ENCODE results near the gene PHACTR1. TPM values are rescaled to one million over a fixed set of nuclear protein-coding genes. Genes with fewer than 3 reads are reported as not detected.
"Not testable (repeated sequence)": the region's sequence is repeated elsewhere in the genome, so short reads cannot be mapped to it uniquely, and the experiment has no call there.

PHACTR1 gene
- total RNA-seq, 2 experiments from 2014 or later, result 0.47 to 0.61 TPM

DNA sequence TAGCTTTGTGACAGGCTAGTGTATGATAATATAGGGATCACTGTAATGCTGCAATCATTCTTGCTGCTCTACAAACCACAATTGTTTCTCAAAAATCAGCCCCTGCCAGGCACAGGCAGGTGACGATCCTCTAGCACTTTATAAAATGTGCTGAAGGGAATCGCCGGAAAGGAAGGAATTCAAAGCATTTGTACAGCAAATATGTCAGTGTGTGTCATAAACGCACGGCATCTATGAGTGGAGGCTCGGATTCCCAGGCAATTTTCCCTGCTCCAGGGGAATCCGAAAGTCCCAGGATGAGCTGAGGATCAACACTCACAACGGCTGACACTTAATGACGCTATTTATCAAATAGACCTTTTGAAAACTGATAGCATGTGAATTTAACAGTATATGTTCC is 1.4 kb downstream of the PHACTR1 start:
- DNase-seq (no peak), ATAC-seq (no peak)
- Mint-ChIP-seq H3K36me3 (ENCODE audit: low read depth) (no peaks in the 10 kb centered on the region), H3K27me3 (ENCODE audit: low read depth) (no peaks in the 10 kb centered on the region), H3K27ac (no peak overlapping the region), H3K4me1 (ENCODE audit: low read depth) (no peaks in the 10 kb centered on the region), H3K9me3 (ENCODE audit: insufficient read depth) (no peaks in the 10 kb centered on the region), H3K4me3 (no peak overlapping the region)
- ChIA-PET POLR2A (no interaction called here), CTCF (no interaction called here)

DNA sequence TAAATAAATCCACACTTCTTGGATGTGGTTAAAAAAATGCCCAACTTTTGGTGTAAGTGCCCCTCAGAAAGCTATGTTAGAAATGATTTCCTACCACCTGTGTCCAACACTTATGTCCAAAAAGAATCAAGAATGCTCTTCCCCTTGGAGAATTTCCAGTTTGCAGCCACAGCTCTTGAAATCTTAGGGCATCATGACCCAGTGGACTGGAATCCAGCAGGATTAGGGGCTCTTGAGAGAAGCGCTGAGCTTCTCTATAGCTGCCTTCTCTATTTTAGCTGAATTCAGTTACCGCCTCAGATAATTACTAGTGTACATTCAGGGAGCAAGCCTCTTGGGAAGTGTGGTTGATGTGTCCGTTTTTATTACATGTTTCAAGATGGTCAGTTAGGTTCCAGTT is 2.5 kb downstream of the PHACTR1 start:
- DNase-seq (no peak), ATAC-seq (no peak)
- Mint-ChIP-seq H3K27me3 (ENCODE audit: low read depth) (no peaks in the 10 kb centered on the region), H3K36me3 (ENCODE audit: low read depth) (no peaks in the 10 kb centered on the region), H3K4me3 (no peak overlapping the region), H3K4me1 (ENCODE audit: low read depth) (no peaks in the 10 kb centered on the region), H3K27ac (no peak overlapping the region), H3K9me3 (ENCODE audit: insufficient read depth) (no peaks in the 10 kb centered on the region)
- ChIA-PET CTCF (no interaction called here), POLR2A (no interaction called here)

DNA sequence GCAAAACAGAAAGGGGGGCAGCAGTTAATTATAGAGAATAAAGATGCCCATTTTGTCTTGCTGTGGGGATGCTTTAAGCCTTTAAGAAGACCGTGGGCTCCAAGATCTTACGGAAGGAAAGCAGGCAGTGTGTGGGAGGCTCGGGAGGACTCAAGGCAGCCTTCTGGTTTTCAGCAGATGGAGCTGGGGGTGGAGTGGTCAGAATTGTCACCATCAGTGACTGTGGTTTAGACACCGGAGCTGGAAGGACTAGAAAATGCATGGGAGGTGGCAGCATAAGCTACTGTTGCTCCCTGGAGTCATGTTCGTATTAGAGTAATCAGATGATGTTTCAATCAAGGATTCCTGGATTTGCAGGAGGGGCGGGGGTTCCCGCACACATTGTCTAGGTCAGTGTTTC is 3.7 kb downstream of the PHACTR1 start:
- H3K9me3 Mint-ChIP-seq (ENCODE audit: insufficient read depth), result no peaks in the 10 kb centered on the region
- H3K4me3 Mint-ChIP-seq, result no peak overlapping the region
- ChIA-PET POLR2A (no interaction called here), CTCF (no interaction called here)
- H3K36me3 Mint-ChIP-seq (ENCODE audit: low read depth), result no peaks in the 10 kb centered on the region
- ATAC-seq (no peak), DNase-seq (no peak)
- H3K27me3 Mint-ChIP-seq (ENCODE audit: low read depth), result peaks cover 1% of the 10 kb centered on the region
- H3K27ac Mint-ChIP-seq, result no peak overlapping the region
- no peaks in the 10 kb centered on the region for H3K4me1 Mint-ChIP-seq (ENCODE audit: low read depth)

DNA sequence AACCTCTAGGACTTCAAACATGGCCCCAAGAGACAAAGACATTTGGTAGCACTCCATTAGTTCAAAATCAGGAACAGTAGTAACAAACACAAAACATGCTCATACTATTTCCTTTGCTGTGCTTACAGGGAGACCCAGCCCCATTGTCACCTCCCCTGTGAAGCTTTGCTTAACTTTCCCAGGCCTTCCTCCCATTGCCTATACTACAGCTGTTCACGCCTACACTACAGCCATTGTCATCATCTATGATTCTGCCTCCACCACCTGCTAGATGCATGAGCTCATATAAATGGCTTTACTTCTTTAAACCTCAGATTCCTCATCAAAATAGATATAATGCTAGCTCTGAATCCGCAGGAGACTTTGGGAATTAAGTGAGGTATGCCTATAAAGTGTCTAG is 8.7 kb downstream of the PHACTR1 start:
- ATAC-seq (no peak), DNase-seq (no peak)
- ChIA-PET CTCF (no interaction called here), POLR2A (no interaction called here)
- no peak overlapping the region for H3K4me3 Mint-ChIP-seq
- no peaks in the 10 kb centered on the region for H3K4me1 Mint-ChIP-seq (ENCODE audit: low read depth)
- no peaks in the 10 kb centered on the region for H3K9me3 Mint-ChIP-seq (ENCODE audit: insufficient read depth)
- no peaks in the 10 kb centered on the region for H3K36me3 Mint-ChIP-seq (ENCODE audit: low read depth)
- H3K27ac Mint-ChIP-seq, result no peak overlapping the region
- H3K27me3 Mint-ChIP-seq (ENCODE audit: low read depth), result peaks cover 2% of the 10 kb centered on the region

DNA sequence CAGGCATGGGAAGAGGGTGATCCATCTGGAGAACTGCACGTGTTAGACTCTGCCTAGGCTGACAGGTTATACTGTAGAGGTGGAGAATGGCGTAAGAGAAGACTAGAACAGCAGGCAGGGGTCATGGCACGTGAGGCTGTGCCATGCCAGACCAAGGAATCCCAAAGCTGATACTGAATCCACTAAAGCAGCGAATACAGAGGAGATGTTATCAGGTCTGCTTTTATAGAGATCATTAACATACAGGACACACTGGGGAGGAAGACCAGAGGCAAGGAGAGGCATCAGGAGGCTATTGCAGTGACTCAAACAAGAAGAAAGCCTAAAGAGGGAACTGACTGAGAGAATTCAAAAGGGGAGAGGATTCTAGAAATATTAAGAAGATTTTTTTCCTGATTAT is 12.9 kb downstream of the PHACTR1 start:
- ChIA-PET POLR2A (no interaction called here), CTCF (no interaction called here)
- H3K27me3 Mint-ChIP-seq (ENCODE audit: low read depth), result peaks cover 2% of the 10 kb centered on the region
- no peak for DNase-seq
- no peaks in the 10 kb centered on the region for H3K4me1 Mint-ChIP-seq (ENCODE audit: low read depth)
- H3K27ac Mint-ChIP-seq, result no peak overlapping the region
- H3K4me3 Mint-ChIP-seq, result no peak overlapping the region
- ATAC-seq, result no peak
- no peaks in the 10 kb centered on the region for H3K36me3 Mint-ChIP-seq (ENCODE audit: low read depth)
- H3K9me3 Mint-ChIP-seq (ENCODE audit: insufficient read depth), result no peaks in the 10 kb centered on the region

DNA sequence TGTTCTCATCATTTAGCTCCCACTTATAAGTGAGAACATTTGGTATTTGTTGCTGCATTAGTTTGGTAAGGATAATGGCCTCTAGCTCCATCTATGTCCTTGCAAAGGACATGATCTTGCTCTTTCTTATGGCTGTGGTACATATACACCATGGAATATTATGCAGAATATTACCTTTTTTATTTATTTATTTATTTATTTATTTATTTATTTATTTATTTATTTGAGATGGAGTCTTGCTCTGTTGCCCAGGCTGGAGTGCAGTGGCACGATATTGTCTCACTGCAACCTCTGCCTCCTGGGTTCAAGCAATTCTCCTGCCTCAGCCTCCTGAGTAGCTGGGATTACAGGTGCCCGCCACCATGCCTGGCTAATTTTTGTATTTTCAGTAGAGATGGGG is 14.2 kb downstream of the PHACTR1 start:
- ATAC-seq, result not testable (repeated sequence)

DNA sequence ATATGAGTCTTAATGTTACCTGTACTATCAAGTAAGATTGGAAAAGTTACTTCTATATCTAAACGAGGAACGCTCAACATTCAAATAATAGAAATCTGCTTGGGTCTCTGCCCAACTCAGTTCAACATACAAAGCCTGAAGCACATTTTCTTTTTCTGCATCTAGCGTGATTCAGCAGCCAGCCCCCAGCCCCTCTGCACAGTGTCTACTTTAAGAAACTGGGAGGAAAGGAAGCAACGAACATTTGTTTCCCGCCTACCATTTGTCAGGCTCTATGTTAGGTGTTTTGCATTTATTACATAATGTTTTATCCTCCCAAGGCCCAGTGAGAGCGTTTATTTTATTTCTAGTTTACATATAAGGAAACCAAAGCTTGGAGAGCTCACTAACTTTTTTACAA is 17.3 kb downstream of the PHACTR1 start:
- H3K27ac Mint-ChIP-seq, result no peak overlapping the region
- no peak for ATAC-seq
- H3K36me3 Mint-ChIP-seq (ENCODE audit: low read depth), result no peaks in the 10 kb centered on the region
- no peak overlapping the region for H3K4me3 Mint-ChIP-seq
- H3K9me3 Mint-ChIP-seq (ENCODE audit: insufficient read depth), result no peaks in the 10 kb centered on the region
- POLR2A ChIA-PET, result no interaction called here
- H3K4me1 Mint-ChIP-seq (ENCODE audit: low read depth), result no peaks in the 10 kb centered on the region
- no peak for DNase-seq
- no peaks in the 10 kb centered on the region for H3K27me3 Mint-ChIP-seq (ENCODE audit: low read depth)
- CTCF ChIA-PET, result no interaction called here

More for the DNA sequence above, 14.2 kb downstream of the PHACTR1 start:
- DNase-seq; POLR2A ChIA-PET; H3K9me3 Mint-ChIP-seq (ENCODE audit: insufficient read depth); H3K4me3 Mint-ChIP-seq; H3K36me3 Mint-ChIP-seq (ENCODE audit: low read depth); H3K27me3 Mint-ChIP-seq (ENCODE audit: low read depth); H3K4me1 Mint-ChIP-seq (ENCODE audit: low read depth); CTCF ChIA-PET; H3K27ac Mint-ChIP-seq: not testable (repeated sequence)

DNA sequence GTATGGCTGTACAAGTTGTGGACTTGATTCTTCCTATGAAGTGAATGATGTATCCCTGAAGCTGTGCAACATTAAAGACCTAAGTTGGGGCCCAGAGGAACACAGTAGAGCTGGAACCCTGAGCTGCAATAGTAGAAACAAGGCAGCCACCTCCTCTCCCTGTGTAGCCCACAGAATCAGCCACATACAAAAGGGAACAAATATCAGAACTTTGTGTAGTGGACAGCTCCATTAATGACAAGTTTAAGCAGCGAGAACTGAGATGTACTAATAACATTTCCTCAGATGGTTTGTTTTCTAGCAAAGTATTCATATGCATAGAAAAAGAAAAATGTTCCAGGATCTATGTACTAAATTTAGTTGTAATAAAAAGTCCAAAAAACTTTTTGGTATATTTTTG is 19.2 kb downstream of the PHACTR1 start:
- POLR2A ChIA-PET, result no interaction called here
- no peaks in the 10 kb centered on the region for H3K9me3 Mint-ChIP-seq (ENCODE audit: insufficient read depth)
- no peaks in the 10 kb centered on the region for H3K4me1 Mint-ChIP-seq (ENCODE audit: low read depth)
- DNase-seq (no peak), ATAC-seq (no peak)
- no peak overlapping the region for H3K27ac Mint-ChIP-seq
- H3K4me3 Mint-ChIP-seq, result no peak overlapping the region
- H3K27me3 Mint-ChIP-seq (ENCODE audit: low read depth), result no peaks in the 10 kb centered on the region
- CTCF ChIA-PET, result no interaction called here
- H3K36me3 Mint-ChIP-seq (ENCODE audit: low read depth), result no peaks in the 10 kb centered on the region

DNA sequence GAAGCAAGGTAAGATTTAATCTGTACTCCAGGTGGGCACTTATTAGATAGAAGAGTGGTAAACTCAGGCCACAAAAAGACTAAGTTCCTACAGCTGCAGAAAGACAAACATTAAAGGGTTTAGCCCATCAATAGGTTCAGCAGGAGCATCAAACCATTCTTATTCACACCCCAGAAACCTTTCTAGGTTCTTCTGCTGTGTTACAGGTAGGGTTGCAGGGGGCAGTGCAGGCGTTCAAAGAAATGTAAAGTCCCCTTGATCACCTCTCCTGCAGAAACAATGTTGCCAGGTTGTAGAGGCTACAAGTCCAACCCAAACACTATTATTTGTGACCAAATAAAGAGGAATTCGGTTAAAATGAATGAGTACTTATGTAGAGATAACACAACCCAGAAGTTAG is 31.8 kb downstream of the PHACTR1 start:
- Mint-ChIP-seq H3K4me1 (ENCODE audit: low read depth) (no peaks in the 10 kb centered on the region), H3K27ac (no peak overlapping the region), H3K27me3 (ENCODE audit: low read depth) (peaks cover 23% of the 10 kb centered on the region), H3K4me3 (no peak overlapping the region), H3K36me3 (ENCODE audit: low read depth) (no peaks in the 10 kb centered on the region), H3K9me3 (ENCODE audit: insufficient read depth) (peaks cover 9% of the 10 kb centered on the region)
- CTCF ChIA-PET, result no interaction called here
- DNase-seq (no peak), ATAC-seq (no peak)
- POLR2A ChIA-PET, result no interaction called here

DNA sequence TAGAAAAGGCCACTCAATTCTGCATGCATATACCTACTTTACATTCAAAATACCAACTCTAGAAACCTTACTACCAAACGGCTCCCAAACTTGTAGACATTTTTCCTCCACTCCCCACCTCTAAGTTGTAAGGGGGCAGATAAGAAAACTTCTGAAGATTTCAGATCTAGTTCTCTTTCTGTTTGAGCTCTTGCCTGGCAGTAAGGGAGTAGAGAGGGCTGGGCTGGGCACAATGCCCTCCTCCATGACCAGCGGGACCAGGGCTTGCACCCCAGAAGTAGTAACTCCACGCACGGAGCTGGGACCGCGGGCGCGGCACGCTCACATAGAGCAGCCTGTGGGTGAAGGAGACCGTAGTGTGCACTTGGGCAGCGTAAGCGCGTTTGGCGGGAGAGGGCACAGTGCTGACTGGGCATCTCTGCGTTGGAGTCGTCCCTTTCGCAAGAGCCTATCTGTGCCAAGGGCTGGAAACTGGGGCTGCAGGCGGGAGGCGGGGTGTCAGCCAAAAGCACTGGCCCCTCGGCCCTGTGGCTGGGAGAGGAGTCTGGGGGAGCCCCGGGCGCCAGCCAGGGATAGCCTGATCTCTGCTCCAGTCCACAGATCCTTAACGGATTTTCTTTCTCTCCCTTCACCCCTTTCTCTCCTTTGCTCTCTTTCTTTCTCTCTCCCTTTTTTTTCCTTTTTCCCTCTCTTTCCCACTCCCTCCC is 32.4 kb downstream of the PHACTR1 start:
- ATAC-seq (no peak), DNase-seq (no peak)
- no peaks in the 10 kb centered on the region for H3K4me1 Mint-ChIP-seq (ENCODE audit: low read depth)
- CTCF ChIA-PET, result no interaction called here
- peaks cover 9% of the 10 kb centered on the region for H3K9me3 Mint-ChIP-seq (ENCODE audit: insufficient read depth)
- H3K27me3 Mint-ChIP-seq (ENCODE audit: low read depth), result peaks cover 23% of the 10 kb centered on the region
- H3K27ac Mint-ChIP-seq, result no peak overlapping the region
- H3K4me3 Mint-ChIP-seq, result no peak overlapping the region
- no peaks in the 10 kb centered on the region for H3K36me3 Mint-ChIP-seq (ENCODE audit: low read depth)
- POLR2A ChIA-PET, result no interaction called here

DNA sequence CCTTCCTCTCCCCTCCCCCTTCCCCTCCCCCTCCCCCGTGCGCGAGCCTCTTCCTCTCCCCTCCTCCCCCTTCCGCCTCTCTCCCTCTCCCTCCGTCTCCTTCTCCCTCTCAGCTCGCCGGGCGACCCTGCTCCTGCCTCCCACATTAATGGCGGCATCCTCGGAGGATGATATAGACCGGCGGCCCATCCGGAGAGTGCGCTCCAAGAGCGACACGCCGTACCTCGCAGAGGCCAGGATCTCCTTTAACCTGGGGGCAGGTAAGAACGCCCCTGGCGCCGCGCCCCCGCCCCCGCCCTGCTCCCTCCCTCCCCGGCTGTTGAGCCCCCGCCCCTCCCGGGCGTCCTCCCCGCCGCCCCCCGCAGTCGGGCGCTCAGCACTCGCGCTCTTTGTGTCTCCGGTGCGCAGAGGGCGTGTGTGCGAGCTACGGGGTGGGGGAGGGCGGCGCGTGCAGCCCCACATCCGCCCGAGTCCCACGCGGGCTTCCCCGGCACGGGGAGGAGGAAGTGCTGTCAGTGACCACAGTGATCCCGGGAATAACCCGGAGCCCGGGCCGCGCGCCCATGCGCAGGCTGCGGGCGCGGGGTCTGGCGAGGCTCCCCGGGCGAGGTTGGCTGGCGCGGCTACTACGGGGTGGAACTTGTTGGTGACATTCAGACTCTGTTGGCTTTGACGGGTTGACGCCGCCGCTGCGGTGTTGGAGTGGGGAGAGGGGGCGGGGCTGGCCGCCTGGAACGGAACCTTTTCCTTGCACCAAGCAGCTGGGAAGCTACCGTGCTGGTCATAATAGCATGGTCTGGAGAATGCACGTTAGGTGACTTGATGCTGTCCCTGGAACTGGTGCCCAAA is 33.2 kb downstream of the PHACTR1 start:
- no peak overlapping the region for H3K27ac Mint-ChIP-seq
- ATAC-seq, result no peak
- H3K4me3 Mint-ChIP-seq, result no peak overlapping the region
- no peak for DNase-seq
- peaks cover 6% of the 10 kb centered on the region for H3K9me3 Mint-ChIP-seq (ENCODE audit: insufficient read depth)
- H3K4me1 Mint-ChIP-seq (ENCODE audit: low read depth), result no peaks in the 10 kb centered on the region
- ChIA-PET POLR2A (no interaction called here), CTCF (no interaction called here)
- H3K36me3 Mint-ChIP-seq (ENCODE audit: low read depth), result no peaks in the 10 kb centered on the region
- H3K27me3 Mint-ChIP-seq (ENCODE audit: low read depth), result peaks cover 23% of the 10 kb centered on the region

DNA sequence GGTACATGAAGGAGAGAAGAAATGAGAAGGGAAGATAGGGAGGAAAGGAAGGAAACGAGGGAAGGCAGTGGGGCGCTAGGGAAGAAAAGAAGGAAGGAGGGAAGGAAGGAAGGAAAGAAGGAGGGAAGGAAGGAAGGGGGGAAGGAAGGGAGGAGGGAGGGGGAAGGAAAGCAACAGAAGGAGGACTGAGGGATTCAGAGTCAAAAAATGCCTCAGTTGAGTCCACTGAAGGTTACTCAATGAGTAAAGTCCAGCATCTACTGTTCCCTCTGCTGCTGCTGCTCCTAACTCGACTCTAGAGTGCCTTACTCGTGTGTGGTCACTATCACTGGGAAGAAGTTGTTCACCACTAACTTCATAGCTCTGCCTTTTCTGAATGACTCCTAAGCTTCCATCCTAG is 33.8 kb downstream of the PHACTR1 start:
- Mint-ChIP-seq H3K27ac (no peak overlapping the region), H3K36me3 (ENCODE audit: low read depth) (no peaks in the 10 kb centered on the region), H3K4me3 (no peak overlapping the region), H3K4me1 (ENCODE audit: low read depth) (no peaks in the 10 kb centered on the region), H3K9me3 (ENCODE audit: insufficient read depth) (no peaks in the 10 kb centered on the region), H3K27me3 (ENCODE audit: low read depth) (peaks cover 23% of the 10 kb centered on the region)
- DNase-seq (no peak), ATAC-seq (no peak)
- CTCF ChIA-PET, result no interaction called here
- POLR2A ChIA-PET, result no interaction called here

All from activated CD8-positive, alpha-beta T cell treated with anti-CD3 and anti-CD28 coated beads, Interleukin-2, amount 10 ng/mL, durations not matched to agents 7 days and 5 days (primary cell).